ENCODE results near the gene ABCF2. TPM values are rescaled to one million over a fixed set of nuclear protein-coding genes. Genes with fewer than 3 reads are reported as not detected.

ABCF2 gene
- total and polyA plus RNA-seq, 4 donors, result 6.3 to 15.6 (median 10.5) TPM

GRCh38 chr7:151204383-151205032 is 22.5 kb downstream of the ABCF2 start:
- no peak overlapping the region for H3K27ac ChIP-seq (ENCODE audit: low read depth in 1 of 2, low read length in 2 of 2)
- no peak overlapping the region for H3K9ac ChIP-seq (ENCODE audit: low read depth in 1 of 2, low read length in 2 of 2)
- WGBS, result 64% methylated on average over 48 of the region's 48 CpGs
- H3K9me3 ChIP-seq (ENCODE audit: control insufficient read depth in 4 of 4, low read length in 3 of 4), result no peaks in the 10 kb centered on the region
- H3K4me1 ChIP-seq (ENCODE audit: control insufficient read depth in 4 of 4, insufficient read depth in 4 of 4, low read length in 3 of 4), result no peaks in the 10 kb centered on the region
- H3K4me3 ChIP-seq (ENCODE audit: low read depth in 1 of 3, low read length in 3 of 3), result no peak overlapping the region
- H3K36me3 ChIP-seq (ENCODE audit: control insufficient read depth in 4 of 4, insufficient read depth in 3 of 4, low read depth in 1 of 4, low read length in 3 of 4), result no peaks in the 10 kb centered on the region
- TF ChIP-seq FOXA1 (IDR thresholded peaks at IDR 0.05), result no peak
- no peak for TF ChIP-seq GABPA (IDR thresholded peaks at IDR 0.05 in 1 of 2, conservative IDR thresholded peaks at IDR 0.05 in 1 of 2)
- no peak for TF ChIP-seq FOXA2 (IDR thresholded peaks at IDR 0.05)
- TF ChIP-seq RAD21 (IDR thresholded peaks at IDR 0.05), result no peak
- TF ChIP-seq JUND (IDR thresholded peaks at IDR 0.05), result no peak
- TF ChIP-seq, protein P1, sequence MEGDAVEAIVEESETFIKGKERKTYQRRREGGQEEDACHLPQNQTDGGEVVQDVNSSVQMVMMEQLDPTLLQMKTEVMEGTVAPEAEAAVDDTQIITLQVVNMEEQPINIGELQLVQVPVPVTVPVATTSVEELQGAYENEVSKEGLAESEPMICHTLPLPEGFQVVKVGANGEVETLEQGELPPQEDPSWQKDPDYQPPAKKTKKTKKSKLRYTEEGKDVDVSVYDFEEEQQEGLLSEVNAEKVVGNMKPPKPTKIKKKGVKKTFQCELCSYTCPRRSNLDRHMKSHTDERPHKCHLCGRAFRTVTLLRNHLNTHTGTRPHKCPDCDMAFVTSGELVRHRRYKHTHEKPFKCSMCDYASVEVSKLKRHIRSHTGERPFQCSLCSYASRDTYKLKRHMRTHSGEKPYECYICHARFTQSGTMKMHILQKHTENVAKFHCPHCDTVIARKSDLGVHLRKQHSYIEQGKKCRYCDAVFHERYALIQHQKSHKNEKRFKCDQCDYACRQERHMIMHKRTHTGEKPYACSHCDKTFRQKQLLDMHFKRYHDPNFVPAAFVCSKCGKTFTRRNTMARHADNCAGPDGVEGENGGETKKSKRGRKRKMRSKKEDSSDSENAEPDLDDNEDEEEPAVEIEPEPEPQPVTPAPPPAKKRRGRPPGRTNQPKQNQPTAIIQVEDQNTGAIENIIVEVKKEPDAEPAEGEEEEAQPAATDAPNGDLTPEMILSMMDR (IDR thresholded peaks at IDR 0.05; ENCODE audit: low read depth, low read length, missing input control), result no peak
- TF ChIP-seq TAF1 (conservative IDR thresholded peaks at IDR 0.05), result no peak
- no peak for DNase-seq (ENCODE audit: low spot score)
- peaks cover 0 to 12% (median 0%) of the 10 kb centered on the region in 4 donors for H3K27me3 ChIP-seq (ENCODE audit: control insufficient read depth in 4 of 4, insufficient read depth in 4 of 4, low read length in 3 of 4)

DNA sequence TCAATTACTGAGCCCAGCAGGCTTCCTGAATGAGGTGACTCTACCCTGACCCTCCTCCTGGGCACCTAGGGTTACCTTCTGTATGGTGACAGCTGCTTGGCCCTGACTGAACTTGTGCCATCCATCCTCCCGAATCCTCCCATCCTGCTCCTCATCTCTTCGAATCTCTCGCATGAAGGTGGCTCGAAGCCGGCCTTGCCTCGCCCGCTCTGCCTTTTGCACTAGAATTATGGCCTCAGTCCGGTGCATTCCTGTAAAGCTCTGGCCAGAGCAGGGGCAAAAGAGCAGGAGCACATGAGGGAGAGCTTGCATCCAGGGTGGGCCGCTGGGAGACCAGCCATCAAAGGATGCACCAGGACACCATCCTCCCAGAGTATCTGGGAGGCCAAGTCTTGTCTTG is 24.2 kb downstream of the ABCF2 start:
- H3K27me3 ChIP-seq (ENCODE audit: control insufficient read depth in 4 of 4, insufficient read depth in 4 of 4, low read length in 3 of 4), result peaks cover 0 to 12% (median 0%) of the 10 kb centered on the region in 4 donors
- no peak for TF ChIP-seq SP1 (IDR thresholded peaks at IDR 0.05)
- no peak for TF ChIP-seq HNF4G (IDR thresholded peaks at IDR 0.05)
- TF ChIP-seq, protein P1 (IDR thresholded peaks at IDR 0.05; ENCODE audit: low read depth, low read length, missing input control), result no peak
- no peak for TF ChIP-seq YY1 (IDR thresholded peaks at IDR 0.05)
- no peak for TF ChIP-seq RXRA (IDR thresholded peaks at IDR 0.05)
- H3K9ac ChIP-seq (ENCODE audit: low read depth in 1 of 2, low read length in 2 of 2), result no peak overlapping the region
- H3K9me3 ChIP-seq (ENCODE audit: control insufficient read depth in 4 of 4, low read length in 3 of 4), result no peaks in the 10 kb centered on the region
- H3K4me1 ChIP-seq (ENCODE audit: control insufficient read depth in 4 of 4, insufficient read depth in 4 of 4, low read length in 3 of 4), result no peaks in the 10 kb centered on the region
- H3K27ac ChIP-seq (ENCODE audit: low read depth in 1 of 2, low read length in 2 of 2), result no peak overlapping the region
- no peak for DNase-seq (ENCODE audit: low spot score)
- H3K36me3 ChIP-seq (ENCODE audit: control insufficient read depth in 4 of 4, insufficient read depth in 3 of 4, low read depth in 1 of 4, low read length in 3 of 4), result no peaks in the 10 kb centered on the region
- 93% methylated on average over 9 of the region's 9 CpGs for WGBS
- no peak overlapping the region for H3K4me3 ChIP-seq (ENCODE audit: low read depth in 1 of 3, low read length in 3 of 3)

DNA sequence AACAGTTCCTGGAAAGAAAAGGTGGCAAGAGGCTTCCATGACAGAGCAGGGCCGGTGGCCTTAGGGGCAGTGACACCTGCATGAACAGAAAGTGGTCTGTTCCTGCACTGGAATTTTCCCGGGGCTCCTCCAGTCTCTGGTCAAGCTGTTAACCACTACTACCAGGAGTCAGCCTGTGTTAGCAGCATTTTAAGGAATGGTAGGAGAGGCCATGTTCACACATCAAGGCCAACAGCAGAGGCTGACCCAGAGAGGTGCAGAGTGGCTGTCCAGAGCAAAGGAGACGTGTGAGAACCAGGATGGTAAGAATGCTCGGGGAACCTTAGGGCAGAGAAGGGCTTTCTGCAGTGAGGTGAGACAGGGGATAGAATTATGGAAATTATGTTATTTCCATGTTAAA is 25.3 kb downstream of the ABCF2 start:
- H3K36me3 ChIP-seq (ENCODE audit: control insufficient read depth in 4 of 4, insufficient read depth in 3 of 4, low read depth in 1 of 4, low read length in 3 of 4), result no peaks in the 10 kb centered on the region
- no peak overlapping the region for H3K4me3 ChIP-seq (ENCODE audit: low read depth in 1 of 3, low read length in 3 of 3)
- H3K27ac ChIP-seq (ENCODE audit: low read depth in 1 of 2, low read length in 2 of 2), result no peak overlapping the region
- WGBS, result 82% methylated on average over 4 of the region's 4 CpGs
- no peak overlapping the region for H3K9ac ChIP-seq (ENCODE audit: low read depth in 1 of 2, low read length in 2 of 2)
- no peak for DNase-seq (ENCODE audit: low spot score)
- H3K9me3 ChIP-seq (ENCODE audit: control insufficient read depth in 4 of 4, low read length in 3 of 4), result no peaks in the 10 kb centered on the region
- H3K27me3 ChIP-seq (ENCODE audit: control insufficient read depth in 4 of 4, insufficient read depth in 4 of 4, low read length in 3 of 4), result peaks cover 0 to 10% (median 0%) of the 10 kb centered on the region in 4 donors
- H3K4me1 ChIP-seq (ENCODE audit: control insufficient read depth in 4 of 4, insufficient read depth in 4 of 4, low read length in 3 of 4), result no peaks in the 10 kb centered on the region
- TF ChIP-seq, protein P2, sequence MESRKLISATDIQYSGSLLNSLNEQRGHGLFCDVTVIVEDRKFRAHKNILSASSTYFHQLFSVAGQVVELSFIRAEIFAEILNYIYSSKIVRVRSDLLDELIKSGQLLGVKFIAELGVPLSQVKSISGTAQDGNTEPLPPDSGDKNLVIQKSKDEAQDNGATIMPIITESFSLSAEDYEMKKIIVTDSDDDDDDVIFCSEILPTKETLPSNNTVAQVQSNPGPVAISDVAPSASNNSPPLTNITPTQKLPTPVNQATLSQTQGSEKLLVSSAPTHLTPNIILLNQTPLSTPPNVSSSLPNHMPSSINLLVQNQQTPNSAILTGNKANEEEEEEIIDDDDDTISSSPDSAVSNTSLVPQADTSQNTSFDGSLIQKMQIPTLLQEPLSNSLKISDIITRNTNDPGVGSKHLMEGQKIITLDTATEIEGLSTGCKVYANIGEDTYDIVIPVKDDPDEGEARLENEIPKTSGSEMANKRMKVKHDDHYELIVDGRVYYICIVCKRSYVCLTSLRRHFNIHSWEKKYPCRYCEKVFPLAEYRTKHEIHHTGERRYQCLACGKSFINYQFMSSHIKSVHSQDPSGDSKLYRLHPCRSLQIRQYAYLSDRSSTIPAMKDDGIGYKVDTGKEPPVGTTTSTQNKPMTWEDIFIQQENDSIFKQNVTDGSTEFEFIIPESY (IDR thresholded peaks at IDR 0.05), result no peak
- no peak for TF ChIP-seq TAF1 (conservative IDR thresholded peaks at IDR 0.05)
- TF ChIP-seq, protein P3, sequence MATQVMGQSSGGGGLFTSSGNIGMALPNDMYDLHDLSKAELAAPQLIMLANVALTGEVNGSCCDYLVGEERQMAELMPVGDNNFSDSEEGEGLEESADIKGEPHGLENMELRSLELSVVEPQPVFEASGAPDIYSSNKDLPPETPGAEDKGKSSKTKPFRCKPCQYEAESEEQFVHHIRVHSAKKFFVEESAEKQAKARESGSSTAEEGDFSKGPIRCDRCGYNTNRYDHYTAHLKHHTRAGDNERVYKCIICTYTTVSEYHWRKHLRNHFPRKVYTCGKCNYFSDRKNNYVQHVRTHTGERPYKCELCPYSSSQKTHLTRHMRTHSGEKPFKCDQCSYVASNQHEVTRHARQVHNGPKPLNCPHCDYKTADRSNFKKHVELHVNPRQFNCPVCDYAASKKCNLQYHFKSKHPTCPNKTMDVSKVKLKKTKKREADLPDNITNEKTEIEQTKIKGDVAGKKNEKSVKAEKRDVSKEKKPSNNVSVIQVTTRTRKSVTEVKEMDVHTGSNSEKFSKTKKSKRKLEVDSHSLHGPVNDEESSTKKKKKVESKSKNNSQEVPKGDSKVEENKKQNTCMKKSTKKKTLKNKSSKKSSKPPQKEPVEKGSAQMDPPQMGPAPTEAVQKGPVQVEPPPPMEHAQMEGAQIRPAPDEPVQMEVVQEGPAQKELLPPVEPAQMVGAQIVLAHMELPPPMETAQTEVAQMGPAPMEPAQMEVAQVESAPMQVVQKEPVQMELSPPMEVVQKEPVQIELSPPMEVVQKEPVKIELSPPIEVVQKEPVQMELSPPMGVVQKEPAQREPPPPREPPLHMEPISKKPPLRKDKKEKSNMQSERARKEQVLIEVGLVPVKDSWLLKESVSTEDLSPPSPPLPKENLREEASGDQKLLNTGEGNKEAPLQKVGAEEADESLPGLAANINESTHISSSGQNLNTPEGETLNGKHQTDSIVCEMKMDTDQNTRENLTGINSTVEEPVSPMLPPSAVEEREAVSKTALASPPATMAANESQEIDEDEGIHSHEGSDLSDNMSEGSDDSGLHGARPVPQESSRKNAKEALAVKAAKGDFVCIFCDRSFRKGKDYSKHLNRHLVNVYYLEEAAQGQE (IDR thresholded peaks at IDR 0.05), result no peak
- no peak for TF ChIP-seq FOXA1 (IDR thresholded peaks at IDR 0.05)
- TF ChIP-seq, protein P4, sequence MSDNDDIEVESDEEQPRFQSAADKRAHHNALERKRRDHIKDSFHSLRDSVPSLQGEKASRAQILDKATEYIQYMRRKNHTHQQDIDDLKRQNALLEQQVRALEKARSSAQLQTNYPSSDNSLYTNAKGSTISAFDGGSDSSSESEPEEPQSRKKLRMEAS (IDR thresholded peaks at IDR 0.05), result no peak
- no peak for TF ChIP-seq NR2F2 (IDR thresholded peaks at IDR 0.05)
- no peak for TF ChIP-seq RXRA (IDR thresholded peaks at IDR 0.05)
- TF ChIP-seq HNF4A (conservative IDR thresholded peaks at IDR 0.05), result no peak
- TF ChIP-seq, protein P5, sequence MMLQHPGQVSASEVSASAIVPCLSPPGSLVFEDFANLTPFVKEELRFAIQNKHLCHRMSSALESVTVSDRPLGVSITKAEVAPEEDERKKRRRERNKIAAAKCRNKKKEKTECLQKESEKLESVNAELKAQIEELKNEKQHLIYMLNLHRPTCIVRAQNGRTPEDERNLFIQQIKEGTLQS (IDR thresholded peaks at IDR 0.05), result no peak
- no peak for TF ChIP-seq HNF4G (IDR thresholded peaks at IDR 0.05)
- no peak for TF ChIP-seq RAD21 (IDR thresholded peaks at IDR 0.05)
- TF ChIP-seq YY1 (IDR thresholded peaks at IDR 0.05), result no peak
- no peak for TF ChIP-seq EGR1 (IDR thresholded peaks at IDR 0.05; ENCODE audit: low read depth in 2 of 2)
